K562 (cell line): ENCODE measurements around the gene FRMD5. TPM values are rescaled to one million over a fixed set of nuclear protein-coding genes. Genes with fewer than 3 reads are reported as not detected.

Experiments
- ATAC-seq: fragments of 200-7000 bp; cut with Tn5 transposase; 3 replicates; pipeline ENCODE4 v1.9.1; 2020; ENCODE audit warnings: moderate library complexity
- BruUV-seq: library from RNA; stranded (reverse); fragments of 400-500 nt; replicated peaks from 2 replicates; lab custom pipeline; 2021; lab: Mats Ljungman, UMichigan
- CTCF ChIA-PET: fragments of 300-600 bp; formaldehyde crosslinking; extraction: SDS; loops from one replicate; lab custom pipeline; 2021; ENCODE audit warnings: low intra/inter-chr PET ratio; lab: Yijun Ruan, JAX
- POLR2A ChIA-PET: fragments of 300-600, 350-650 bp; sonication (Branson Sonifier 250); formaldehyde crosslinking; extraction: SDS; loops from one replicate; lab custom pipeline; 2021; ENCODE audit warnings: antibody characterized with exemption, inconsistent platforms; lab: Yijun Ruan, JAX
- DNase-seq, 4 experiments: peaks; one replicate each; pipeline versions ENCODE4 v3.0.0 to v3.0.0-alpha.2; 2011 to 2018; ENCODE audit warnings: low spot score in 3 of 4, mixed read lengths in 3 of 4; ENCODE audit errors: extremely low read depth in 1 of 4
- FAIRE-seq: peaks from 2 replicates; lab custom pipeline; 2011; peaks lifted over from hg19 to GRCh38; lab: Jason Lieb, UNC
- H2AFZ ChIP-seq: 2 replicates; pipeline ENCODE4 v1.6.0; 2011; ENCODE audit warnings: low read depth, low read length, control low read depth, inconsistent platforms
- H3K27ac ChIP-seq: fragments of 200-600 bp; 3 replicates; pipeline ENCODE4 v1.8.0; 2011; ENCODE audit warnings: low read depth, mild to moderate bottlenecking, control low read depth, inconsistent platforms, low read length, moderate library complexity, mixed read lengths; ENCODE audit errors: extremely low read depth
- H3K27me3 ChIP-seq, 2 experiments: fragments of 300-600 bp in 1 of 2; 2 replicates in 1 of 2; 3 replicates in 1 of 2; pipeline versions ENCODE4 v1.6.0 to v1.8.0; 2011; ENCODE audit warnings: inconsistent platforms in 2 of 2, low read length in 2 of 2, mild to moderate bottlenecking in 1 of 2, mixed read lengths in 1 of 2, moderate library complexity in 1 of 2; ENCODE audit not compliant: control insufficient read depth in 2 of 2, insufficient read depth in 2 of 2
- H3K36me3 ChIP-seq: fragments of 300-600 bp; 3 replicates; pipeline ENCODE4 v1.8.0; 2011; ENCODE audit warnings: mild to moderate bottlenecking, low read length, inconsistent platforms; ENCODE audit not compliant: control insufficient read depth, insufficient read depth
- H3K4me1 ChIP-seq, 2 experiments: fragments of 200-600 bp in 1 of 2; replicated peaks in 1 of 2; 2 replicates in 1 of 2; 3 replicates in 1 of 2; pipeline versions ENCODE4 v1.5.1 to v1.8.0; 2011; ENCODE audit warnings: inconsistent platforms in 2 of 2, low read length in 2 of 2, mild to moderate bottlenecking in 1 of 2, mixed read lengths in 1 of 2, moderate library complexity in 1 of 2; ENCODE audit not compliant: control insufficient read depth in 2 of 2, insufficient read depth in 2 of 2
- H3K4me2 ChIP-seq: 2 replicates; pipeline ENCODE4 v1.6.1; 2011; ENCODE audit warnings: low read length, control low read depth, inconsistent platforms, mixed read lengths; ENCODE audit not compliant: insufficient read depth
- H3K4me3 ChIP-seq: fragments of 200-600 bp; sonication (generic), shearing (Covaris generic); 2 replicates; pipeline ENCODE4 v1.5.1; 2016; ENCODE audit warnings: control low read depth, inconsistent platforms
- H3K79me2 ChIP-seq: fragments of 200-600 bp; 3 replicates; pipeline ENCODE4 v1.8.0; 2011; ENCODE audit warnings: low read length, inconsistent platforms; ENCODE audit not compliant: control insufficient read depth, insufficient read depth
- H3K9ac ChIP-seq, 2 experiments: 2 replicates each; pipeline versions ENCODE4 v1.6.0 to v1.6.1; 2011; ENCODE audit warnings: low read depth in 2 of 2, low read length in 2 of 2, control low read depth in 1 of 2, inconsistent platforms in 1 of 2, mild to moderate bottlenecking in 1 of 2, mixed read lengths in 1 of 2; ENCODE audit not compliant: insufficient read depth in 1 of 2
- H3K9me1 ChIP-seq: one replicate; pipeline ENCODE4 v1.6.0; 2011; ENCODE audit warnings: inconsistent platforms, mild to moderate bottlenecking, low read length, moderate library complexity; ENCODE audit not compliant: control insufficient read depth, insufficient read depth
- H3K9me3 ChIP-seq: replicated peaks from 2 replicates; pipeline ENCODE4 v1.5.1; 2011; ENCODE audit warnings: low read depth, low read length, inconsistent platforms; ENCODE audit not compliant: control insufficient read depth, insufficient read depth
- H4K20me1 ChIP-seq: replicated peaks from 2 replicates; pipeline ENCODE4 v1.6.1; 2011; ENCODE audit warnings: low read length, inconsistent platforms, mixed read lengths; ENCODE audit not compliant: control insufficient read depth, insufficient read depth
- BHLHE40 ChIP-seq: IDR thresholded peaks from 2 replicates; pipeline ENCODE4 v1.6.1; 2011; ENCODE audit warnings: low read length, improper control_type of control experiment
- IFI16 ChIP-seq: fragments of 250-450 bp; sonication (Bioruptor Pico); IDR thresholded peaks from 2 replicates; pipeline ENCODE4 v2.1.2; 2022; ENCODE audit warnings: mild to moderate bottlenecking, inconsistent platforms
- MEF2D ChIP-seq: conservative IDR thresholded peaks from 2 replicates; pipeline ENCODE4 v1.6.1; 2016; ENCODE audit warnings: low read depth, missing genetic modification characterization, missing compliant biosample characterization
- PHF20 ChIP-seq: fragments of 450-650 bp; IDR thresholded peaks from 2 replicates; pipeline ENCODE4 v1.6.1; 2018; ENCODE audit not compliant: partially characterized antibody
- ZNF707 ChIP-seq: fragments of 250-450 bp; sonication (Bioruptor Pico); conservative IDR thresholded peaks from 2 replicates; pipeline ENCODE4 v1.8.0; 2022; ENCODE audit warnings: inconsistent platforms, mild to moderate bottlenecking, moderate library complexity
- in situ Hi-C: fragments of 300-500 bp; cut with MboI; formaldehyde crosslinking; loops from 4 replicates; pipeline ENCODE4 v1.15.0; 2018; ENCODE audit warnings: inconsistent platforms, mixed read lengths
- intact Hi-C: fragments of 100-400 bp; cut with micrococcal nuclease; formaldehyde crosslinking; loops from 2 replicates; pipeline ENCODE4 v1.14.2; 2022
- polyA plus RNA-seq, 8 experiments: library from polyadenylated mRNA; depleted of rRNA in 4 of 8; stranded (reverse) in 5 of 8; unstranded in 3 of 8; fragments of >200 nt; fragmentation: Nextera tagmentation in 2 of 8; fragmentation: Illumina TruSeq in 1 of 8; extraction: Ambion mirVana in 2 of 8; extraction: Trizol in 1 of 8; gene quantifications; 2 replicates each; pipeline versions ENCODE4 v1.2.1 to v1.2.3, GENCODE V29; 2011 to 2014; ENCODE audit warnings: inconsistent platforms in 1 of 8, missing spikeins in 1 of 8
- total RNA-seq, 7 experiments: library from RNA; depleted of rRNA in 6 of 7; stranded (reverse); fragments of >200 nt in 6 of 7; fragmentation: Illumina TruSeq in 2 of 7; extraction: Trizol in 2 of 7; gene quantifications; 2 replicates each; pipeline versions ENCODE4 v1.2.1 to v1.2.3, GENCODE V29; 2011 to 2021; ENCODE audit warnings: low replicate concordance in 1 of 7
- TF ChIP-seq, protein P1 (sequence below): fragments of 250-450 bp; sonication (Bioruptor Pico); IDR thresholded peaks from 2 replicates; pipeline ENCODE4 v1.8.0; 2021; ENCODE audit warnings: mild to moderate bottlenecking, moderate library complexity
- TF ChIP-seq, protein P2 (sequence below): sonication (generic); formaldehyde crosslinking; IDR thresholded peaks from 2 replicates; pipeline ENCODE4 v1.8.1; 2022; ENCODE audit warnings: missing genetic modification reagents
- TF ChIP-seq, protein P3 (sequence below): fragments of 450-650 bp; formaldehyde crosslinking; IDR thresholded peaks from 2 replicates; pipeline ENCODE4 v1.4.0; 2022; ENCODE audit warnings: mild to moderate bottlenecking, moderate library complexity
- TF ChIP-seq, protein P4 (sequence below): fragments of 450-650 bp; IDR thresholded peaks from 2 replicates; pipeline ENCODE4 v1.6.1; 2016; ENCODE audit warnings: borderline replicate concordance
- TF ChIP-seq, protein P5 (sequence below): sonication (generic); formaldehyde crosslinking; IDR thresholded peaks from 2 replicates; pipeline ENCODE4 v1.8.0; 2022; ENCODE audit warnings: missing genetic modification reagents, mild to moderate bottlenecking, borderline replicate concordance
- TF ChIP-seq, protein P6 (sequence below): IDR thresholded peaks from 2 replicates; pipeline ENCODE4 v1.6.1; 2012; ENCODE audit warnings: low read depth, low read length, improper control_type of control experiment, borderline replicate concordance

FRMD5 gene
- total and polyA plus RNA-seq, 9 of the 15 experiments (the other 6 are each of a cell fraction or from before 2014, with no cell fraction given): 0.13 to 0.38 TPM; not detected in 7

DNA sequence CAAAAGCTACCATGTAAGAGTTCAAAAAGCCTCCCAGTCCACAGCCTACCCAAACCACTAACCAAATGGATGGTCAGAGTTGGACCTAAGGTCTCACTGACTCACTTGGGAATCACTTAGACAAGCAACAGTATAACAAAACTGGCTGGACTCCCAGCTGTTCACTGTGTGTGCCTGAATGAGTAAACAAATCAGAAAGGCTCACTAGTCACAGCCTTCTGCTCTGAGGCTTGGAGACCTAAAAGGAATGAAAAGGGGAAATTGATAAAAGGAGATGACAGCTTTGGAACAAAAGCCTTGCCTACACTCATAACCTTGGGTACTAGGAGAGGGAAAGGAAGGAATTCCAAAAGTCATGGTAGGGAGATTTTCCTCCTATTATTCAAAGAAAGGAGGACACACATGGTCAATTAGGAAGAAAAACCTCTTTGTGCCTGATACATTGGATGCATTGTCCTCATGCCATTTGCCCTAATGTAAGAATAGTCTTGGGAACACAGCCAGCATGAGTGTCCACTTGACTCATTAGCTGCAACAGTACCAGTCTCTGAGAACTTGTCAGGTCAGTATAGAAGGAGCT lies 92.3 kb downstream of the FRMD5 start:
- Histone ChIP-seq H3K4me3 (no peak overlapping the region), H3K9ac (no peak overlapping the region), H3K9me1 (no peaks in the 10 kb centered on the region), H3K36me3 (no peaks in the 10 kb centered on the region), H3K4me2 (no peak overlapping the region), H3K9me3 (no peaks in the 10 kb centered on the region), H4K20me1 (no peaks in the 10 kb centered on the region), H2AFZ (no peak overlapping the region), H3K27me3 (no peaks in the 10 kb centered on the region; a peak in 1 of 5 replicates), H3K4me1 (no peaks in the 10 kb centered on the region), H3K27ac (no peak overlapping the region), H3K79me2 (no peaks in the 10 kb centered on the region)
- BruUV-seq: no TSS peak
- ATAC-seq: no peak
- ChIA-PET CTCF (no interaction called here), POLR2A (no interaction called here)
- intact Hi-C loops: no loop called here
- in situ Hi-C loops: no loop called here
- no peak for DNase-seq
- no peak for FAIRE-seq
- TF ChIP-seq, protein P1, sequence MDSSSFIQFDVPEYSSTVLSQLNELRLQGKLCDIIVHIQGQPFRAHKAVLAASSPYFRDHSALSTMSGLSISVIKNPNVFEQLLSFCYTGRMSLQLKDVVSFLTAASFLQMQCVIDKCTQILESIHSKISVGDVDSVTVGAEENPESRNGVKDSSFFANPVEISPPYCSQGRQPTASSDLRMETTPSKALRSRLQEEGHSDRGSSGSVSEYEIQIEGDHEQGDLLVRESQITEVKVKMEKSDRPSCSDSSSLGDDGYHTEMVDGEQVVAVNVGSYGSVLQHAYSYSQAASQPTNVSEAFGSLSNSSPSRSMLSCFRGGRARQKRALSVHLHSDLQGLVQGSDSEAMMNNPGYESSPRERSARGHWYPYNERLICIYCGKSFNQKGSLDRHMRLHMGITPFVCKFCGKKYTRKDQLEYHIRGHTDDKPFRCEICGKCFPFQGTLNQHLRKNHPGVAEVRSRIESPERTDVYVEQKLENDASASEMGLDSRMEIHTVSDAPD (CRISPR knock-in tag): no peak
- TF ChIP-seq, protein P2, sequence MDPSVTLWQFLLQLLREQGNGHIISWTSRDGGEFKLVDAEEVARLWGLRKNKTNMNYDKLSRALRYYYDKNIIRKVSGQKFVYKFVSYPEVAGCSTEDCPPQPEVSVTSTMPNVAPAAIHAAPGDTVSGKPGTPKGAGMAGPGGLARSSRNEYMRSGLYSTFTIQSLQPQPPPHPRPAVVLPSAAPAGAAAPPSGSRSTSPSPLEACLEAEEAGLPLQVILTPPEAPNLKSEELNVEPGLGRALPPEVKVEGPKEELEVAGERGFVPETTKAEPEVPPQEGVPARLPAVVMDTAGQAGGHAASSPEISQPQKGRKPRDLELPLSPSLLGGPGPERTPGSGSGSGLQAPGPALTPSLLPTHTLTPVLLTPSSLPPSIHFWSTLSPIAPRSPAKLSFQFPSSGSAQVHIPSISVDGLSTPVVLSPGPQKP: no peak
- TF ChIP-seq PHF20: no peak
- TF ChIP-seq, protein P3, sequence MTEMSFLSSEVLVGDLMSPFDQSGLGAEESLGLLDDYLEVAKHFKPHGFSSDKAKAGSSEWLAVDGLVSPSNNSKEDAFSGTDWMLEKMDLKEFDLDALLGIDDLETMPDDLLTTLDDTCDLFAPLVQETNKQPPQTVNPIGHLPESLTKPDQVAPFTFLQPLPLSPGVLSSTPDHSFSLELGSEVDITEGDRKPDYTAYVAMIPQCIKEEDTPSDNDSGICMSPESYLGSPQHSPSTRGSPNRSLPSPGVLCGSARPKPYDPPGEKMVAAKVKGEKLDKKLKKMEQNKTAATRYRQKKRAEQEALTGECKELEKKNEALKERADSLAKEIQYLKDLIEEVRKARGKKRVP (CRISPR knock-in tag): no peak
- TF ChIP-seq MEF2D (tag): no peak
- TF ChIP-seq, protein P4, sequence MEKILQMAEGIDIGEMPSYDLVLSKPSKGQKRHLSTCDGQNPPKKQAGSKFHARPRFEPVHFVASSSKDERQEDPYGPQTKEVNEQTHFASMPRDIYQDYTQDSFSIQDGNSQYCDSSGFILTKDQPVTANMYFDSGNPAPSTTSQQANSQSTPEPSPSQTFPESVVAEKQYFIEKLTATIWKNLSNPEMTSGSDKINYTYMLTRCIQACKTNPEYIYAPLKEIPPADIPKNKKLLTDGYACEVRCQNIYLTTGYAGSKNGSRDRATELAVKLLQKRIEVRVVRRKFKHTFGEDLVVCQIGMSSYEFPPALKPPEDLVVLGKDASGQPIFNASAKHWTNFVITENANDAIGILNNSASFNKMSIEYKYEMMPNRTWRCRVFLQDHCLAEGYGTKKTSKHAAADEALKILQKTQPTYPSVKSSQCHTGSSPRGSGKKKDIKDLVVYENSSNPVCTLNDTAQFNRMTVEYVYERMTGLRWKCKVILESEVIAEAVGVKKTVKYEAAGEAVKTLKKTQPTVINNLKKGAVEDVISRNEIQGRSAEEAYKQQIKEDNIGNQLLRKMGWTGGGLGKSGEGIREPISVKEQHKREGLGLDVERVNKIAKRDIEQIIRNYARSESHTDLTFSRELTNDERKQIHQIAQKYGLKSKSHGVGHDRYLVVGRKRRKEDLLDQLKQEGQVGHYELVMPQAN: no peak
- TF ChIP-seq, protein P5, sequence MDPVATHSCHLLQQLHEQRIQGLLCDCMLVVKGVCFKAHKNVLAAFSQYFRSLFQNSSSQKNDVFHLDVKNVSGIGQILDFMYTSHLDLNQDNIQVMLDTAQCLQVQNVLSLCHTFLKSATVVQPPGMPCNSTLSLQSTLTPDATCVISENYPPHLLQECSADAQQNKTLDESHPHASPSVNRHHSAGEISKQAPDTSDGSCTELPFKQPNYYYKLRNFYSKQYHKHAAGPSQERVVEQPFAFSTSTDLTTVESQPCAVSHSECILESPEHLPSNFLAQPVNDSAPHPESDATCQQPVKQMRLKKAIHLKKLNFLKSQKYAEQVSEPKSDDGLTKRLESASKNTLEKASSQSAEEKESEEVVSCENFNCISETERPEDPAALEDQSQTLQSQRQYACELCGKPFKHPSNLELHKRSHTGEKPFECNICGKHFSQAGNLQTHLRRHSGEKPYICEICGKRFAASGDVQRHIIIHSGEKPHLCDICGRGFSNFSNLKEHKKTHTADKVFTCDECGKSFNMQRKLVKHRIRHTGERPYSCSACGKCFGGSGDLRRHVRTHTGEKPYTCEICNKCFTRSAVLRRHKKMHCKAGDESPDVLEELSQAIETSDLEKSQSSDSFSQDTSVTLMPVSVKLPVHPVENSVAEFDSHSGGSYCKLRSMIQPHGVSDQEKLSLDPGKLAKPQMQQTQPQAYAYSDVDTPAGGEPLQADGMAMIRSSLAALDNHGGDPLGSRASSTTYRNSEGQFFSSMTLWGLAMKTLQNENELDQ (CRISPR knock-in tag): no peak
- TF ChIP-seq IFI16 (CRISPR knock-in tag): no peak
- no peak for TF ChIP-seq ZNF707 (CRISPR knock-in tag)
- TF ChIP-seq, protein P6, sequence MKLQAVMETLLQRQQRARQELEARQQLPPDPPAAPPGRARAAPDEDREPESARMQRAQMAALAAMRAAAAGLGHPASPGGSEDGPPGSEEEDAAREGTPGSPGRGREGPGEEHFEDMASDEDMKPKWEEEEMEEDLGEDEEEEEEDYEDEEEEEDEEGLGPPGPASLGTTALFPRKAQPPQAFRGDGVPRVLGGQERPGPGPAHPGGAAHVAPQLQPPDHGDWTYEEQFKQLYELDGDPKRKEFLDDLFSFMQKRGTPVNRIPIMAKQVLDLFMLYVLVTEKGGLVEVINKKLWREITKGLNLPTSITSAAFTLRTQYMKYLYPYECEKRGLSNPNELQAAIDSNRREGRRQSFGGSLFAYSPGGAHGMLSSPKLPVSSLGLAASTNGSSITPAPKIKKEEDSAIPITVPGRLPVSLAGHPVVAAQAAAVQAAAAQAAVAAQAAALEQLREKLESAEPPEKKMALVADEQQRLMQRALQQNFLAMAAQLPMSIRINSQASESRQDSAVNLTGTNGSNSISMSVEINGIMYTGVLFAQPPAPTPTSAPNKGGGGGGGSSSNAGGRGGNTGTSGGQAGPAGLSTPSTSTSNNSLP: no peak
- no peak for TF ChIP-seq BHLHE40
